IPS DF 4.7 (cell line): ENCODE results near the gene KCNT1.

Experiments
- DNase-seq: peaks from one replicate; pipeline ENCODE4 v3.0.0-alpha.2; 2013; ENCODE audit warnings: low spot score; ENCODE audit errors: extremely low read depth

The KCNT1 gene

GRCh38 chr9:135745189-135745588 lies 43.2 kb downstream of the KCNT1 start:
- DNase-seq, result no peak

- DNase-seq, result no peak
Observed at GRCh38 chr9:135745686-135746324, 43.8 kb downstream of the KCNT1 start.

GRCh38 chr9:135746565-135746964 lies 44.6 kb downstream of the KCNT1 start:
- DNase-seq, result no peak

- DNase-seq, result no peak
Observed at GRCh38 chr9:135747311-135747710, 45.3 kb downstream of the KCNT1 start.

GRCh38 chr9:135748676-135749075 lies 46.7 kb downstream of the KCNT1 start:
- no peak for DNase-seq

GRCh38 chr9:135749171-135750045 lies 47.4 kb downstream of the KCNT1 start:
- no peak for DNase-seq

GRCh38 chr9:135750786-135751185 lies 48.8 kb downstream of the KCNT1 start:
- DNase-seq, result no peak

- DNase-seq, result no peak
Observed at GRCh38 chr9:135751501-135751900, 49.5 kb downstream of the KCNT1 start.

GRCh38 chr9:135752281-135753204 lies 50.6 kb downstream of the KCNT1 start:
- DNase-seq, result no peak

- no peak for DNase-seq
Observed at GRCh38 chr9:135753391-135754105, 51.6 kb downstream of the KCNT1 start.

GRCh38 chr9:135756576-135756975 lies 54.6 kb downstream of the KCNT1 start:
- DNase-seq, result no peak

- no peak for DNase-seq
Observed at GRCh38 chr9:135757356-135757755, 55.4 kb downstream of the KCNT1 start.

- DNase-seq, result no peak
Observed at GRCh38 chr9:135758056-135758455, 56.1 kb downstream of the KCNT1 start.

- DNase-seq, result no peak
Observed at GRCh38 chr9:135758870-135759269, 56.9 kb downstream of the KCNT1 start.

- DNase-seq, result no peak
Observed at GRCh38 chr9:135759676-135760300, 57.8 kb downstream of the KCNT1 start.

- no peak for DNase-seq
Observed at GRCh38 chr9:135760465-135760864, 58.5 kb downstream of the KCNT1 start.

GRCh38 chr9:135761150-135761844 lies 59.3 kb downstream of the KCNT1 start:
- DNase-seq, result no peak

GRCh38 chr9:135761845-135762168 lies 59.8 kb downstream of the KCNT1 start:
- DNase-seq, result no peak

GRCh38 chr9:135762921-135763320 lies 60.9 kb downstream of the KCNT1 start:
- no peak for DNase-seq
